CD4-positive, alpha-beta T cell (primary cell): ENCODE data around the gene RFFL. TPM values are rescaled to one million over a fixed set of nuclear protein-coding genes. Genes with fewer than 3 reads are reported as not detected.

Source experiments
- ATAC-seq: fragments of 200-7000 bp; cut with Tn5 transposase; one replicate; pipeline ENCODE4 v1.10.0; 2022; ENCODE audit warnings: mild to moderate bottlenecking; ENCODE audit not compliant: poor library complexity
- CTCF ChIA-PET: fragments of 350-600 bp; sonication (Branson Sonifier 250); formaldehyde crosslinking; loops from one replicate; lab custom pipeline; 2021; ENCODE audit warnings: antibody characterized with exemption, inconsistent platforms; lab: Charles Lee
- POLR2A ChIA-PET: fragments of 350-600 bp; sonication (Branson Sonifier 250); formaldehyde crosslinking; loops from one replicate; lab custom pipeline; 2021; ENCODE audit warnings: antibody characterized with exemption, inconsistent platforms; lab: Charles Lee
- DNase-seq, 14 experiments: peaks; one replicate each; pipeline ENCODE4 v3.0.0-alpha.2; 2013 to 2020; ENCODE audit warnings: mixed read lengths in 2 of 14
- H3K27ac ChIP-seq, 2 donors: one replicate each; pipeline versions ENCODE4 v1.5.1 to v1.7.0; 2013; ENCODE audit warnings: low read length in 2 of 2, low read depth in 1 of 2, mild to moderate bottlenecking in 1 of 2
- H3K27me3 ChIP-seq, 2 experiments: 1 replicate in 1 of 2; 2 replicates in 1 of 2; pipeline versions ENCODE4 v1.6.1 to v1.7.0; 2013; ENCODE audit warnings: low read length in 2 of 2, control low read depth in 1 of 2, mild to moderate bottlenecking in 1 of 2, moderate library complexity in 1 of 2; ENCODE audit not compliant: insufficient read depth in 2 of 2, control insufficient read depth in 1 of 2
- H3K36me3 ChIP-seq: one replicate; pipeline ENCODE4 v1.6.1; 2013; ENCODE audit warnings: low read length, control low read depth; ENCODE audit not compliant: insufficient read depth
- H3K4me1 ChIP-seq: one replicate; pipeline ENCODE4 v1.6.1; 2013; ENCODE audit warnings: low read length, control low read depth; ENCODE audit not compliant: insufficient read depth
- H3K4me3 ChIP-seq: one replicate; pipeline ENCODE4 v1.5.1; 2013; ENCODE audit warnings: mild to moderate bottlenecking, low read length, moderate library complexity
- H3K9me3 ChIP-seq, 2 experiments: 1 replicate in 1 of 2; 2 replicates in 1 of 2; pipeline versions ENCODE4 v1.6.1 to v1.7.0; 2013; ENCODE audit warnings: low read length in 2 of 2, mild to moderate bottlenecking in 2 of 2, control low read depth in 1 of 2, moderate library complexity in 1 of 2; ENCODE audit not compliant: control insufficient read depth in 1 of 2, insufficient read depth in 1 of 2
- H3K27ac Mint-ChIP-seq: one replicate; pipeline ENCODE4 v1.8.0; 2020; ENCODE audit warnings: mixed read lengths
- H3K27me3 Mint-ChIP-seq: one replicate; pipeline ENCODE4 v1.8.0; 2021; ENCODE audit warnings: mixed read lengths
- H3K36me3 Mint-ChIP-seq: one replicate; pipeline ENCODE4 v1.8.0; 2021; ENCODE audit warnings: low read depth, mixed read lengths
- H3K4me1 Mint-ChIP-seq: one replicate; pipeline ENCODE4 v1.8.0; 2021; ENCODE audit warnings: low read depth, mixed read lengths
- H3K4me3 Mint-ChIP-seq: one replicate; pipeline ENCODE4 v1.8.0; 2020; ENCODE audit warnings: mild to moderate bottlenecking, mixed read lengths
- H3K9me3 Mint-ChIP-seq: one replicate; pipeline ENCODE4 v1.8.0; 2020; ENCODE audit warnings: mixed read lengths
- intact Hi-C, 2 experiments: fragments of 100-400 bp; cut with DNase I in 1 of 2; cut with micrococcal nuclease in 1 of 2; formaldehyde crosslinking; loops; one replicate each; pipeline versions ENCODE4 v1.15.1 to v1.9.0; 2023 to 2025; cut with DNase I, micrococcal nuclease
- total RNA-seq, 174 experiments: library from RNA in 2 of 174; stranded (reverse) in 2 of 174; gene quantifications; one replicate each; pipeline ENCODE4 v1.2.3 and lab custom pipeline; 2021 to 2026
- TF ChIP-seq, protein P1 (sequence below): fragments of 200-600 bp; IDR thresholded peaks from one replicate; pipeline ENCODE4 v1.8.0; 2022; ENCODE audit warnings: antibody characterized with exemption, mild to moderate bottlenecking

Gene RFFL
- total RNA-seq, 2 experiments from 2014 or later = 57.8 to 66.1 TPM

GRCh38 chr17:35057332-35057915, 6.1 kb downstream of the RFFL start:
- Mint-ChIP-seq H3K27me3 (no peaks in the 10 kb centered on the region), H3K4me1 (peaks cover 75% of the 10 kb centered on the region), H3K36me3 (peaks cover 48% of the 10 kb centered on the region), H3K9me3 (no peaks in the 10 kb centered on the region), H3K27ac (peak overlapping the region; percentile 85), H3K4me3 (peak overlapping the region; percentile 12)
- ChIA-PET POLR2A (interaction anchor here (1.4 kb wide), 1 partner anchor 35 kb away, joined by 4 read pairs; no protein-coding TSS in a partner anchor), CTCF (interaction anchor here (2.9 kb wide), 1 partner anchor 32 kb away, joined by 11 read pairs; no protein-coding TSS in a partner anchor)
- peaks cover 4% of the 10 kb centered on the region for H3K36me3 ChIP-seq
- no peak for ATAC-seq
- H3K4me3 ChIP-seq = no peak overlapping the region
- H3K27ac ChIP-seq = peak overlapping the region in 1 of 2 donors; percentile 22
- TF ChIP-seq, protein P1, sequence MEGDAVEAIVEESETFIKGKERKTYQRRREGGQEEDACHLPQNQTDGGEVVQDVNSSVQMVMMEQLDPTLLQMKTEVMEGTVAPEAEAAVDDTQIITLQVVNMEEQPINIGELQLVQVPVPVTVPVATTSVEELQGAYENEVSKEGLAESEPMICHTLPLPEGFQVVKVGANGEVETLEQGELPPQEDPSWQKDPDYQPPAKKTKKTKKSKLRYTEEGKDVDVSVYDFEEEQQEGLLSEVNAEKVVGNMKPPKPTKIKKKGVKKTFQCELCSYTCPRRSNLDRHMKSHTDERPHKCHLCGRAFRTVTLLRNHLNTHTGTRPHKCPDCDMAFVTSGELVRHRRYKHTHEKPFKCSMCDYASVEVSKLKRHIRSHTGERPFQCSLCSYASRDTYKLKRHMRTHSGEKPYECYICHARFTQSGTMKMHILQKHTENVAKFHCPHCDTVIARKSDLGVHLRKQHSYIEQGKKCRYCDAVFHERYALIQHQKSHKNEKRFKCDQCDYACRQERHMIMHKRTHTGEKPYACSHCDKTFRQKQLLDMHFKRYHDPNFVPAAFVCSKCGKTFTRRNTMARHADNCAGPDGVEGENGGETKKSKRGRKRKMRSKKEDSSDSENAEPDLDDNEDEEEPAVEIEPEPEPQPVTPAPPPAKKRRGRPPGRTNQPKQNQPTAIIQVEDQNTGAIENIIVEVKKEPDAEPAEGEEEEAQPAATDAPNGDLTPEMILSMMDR = no peak
- H3K27me3 ChIP-seq = no peaks in the 10 kb centered on the region
- no peaks in the 10 kb centered on the region for H3K9me3 ChIP-seq
- intact Hi-C loops = no loop called here
- H3K4me1 ChIP-seq = peaks cover 60% of the 10 kb centered on the region
- DNase-seq = no peak

- Mint-ChIP-seq H3K4me1 (peaks cover 82% of the 10 kb centered on the region), H3K27me3 (no peaks in the 10 kb centered on the region), H3K4me3 (peak overlapping the region; percentile 57), H3K27ac (peak overlapping the region; percentile 85), H3K9me3 (no peaks in the 10 kb centered on the region), H3K36me3 (peaks cover 42% of the 10 kb centered on the region)
- no peaks in the 10 kb centered on the region for H3K27me3 ChIP-seq
- TF ChIP-seq, protein P1 = no peak
- intact Hi-C loops = no loop called here
- peaks cover 57% of the 10 kb centered on the region for H3K4me1 ChIP-seq
- ChIA-PET CTCF (interaction anchor here (0.8 kb wide), 1 partner anchor 8 kb away, joined by 3 read pairs; no protein-coding TSS in a partner anchor), POLR2A (no interaction called here)
- peak in 1 of 14 experiments; percentile 37 for DNase-seq
- H3K9me3 ChIP-seq = no peaks in the 10 kb centered on the region
- no peak overlapping the region for H3K4me3 ChIP-seq
- ATAC-seq = no peak
- no peaks in the 10 kb centered on the region for H3K36me3 ChIP-seq
- H3K27ac ChIP-seq = no peak overlapping the region
Observed at GRCh38 chr17:35056013-35056412, 7.5 kb downstream of the RFFL start.

DNA sequence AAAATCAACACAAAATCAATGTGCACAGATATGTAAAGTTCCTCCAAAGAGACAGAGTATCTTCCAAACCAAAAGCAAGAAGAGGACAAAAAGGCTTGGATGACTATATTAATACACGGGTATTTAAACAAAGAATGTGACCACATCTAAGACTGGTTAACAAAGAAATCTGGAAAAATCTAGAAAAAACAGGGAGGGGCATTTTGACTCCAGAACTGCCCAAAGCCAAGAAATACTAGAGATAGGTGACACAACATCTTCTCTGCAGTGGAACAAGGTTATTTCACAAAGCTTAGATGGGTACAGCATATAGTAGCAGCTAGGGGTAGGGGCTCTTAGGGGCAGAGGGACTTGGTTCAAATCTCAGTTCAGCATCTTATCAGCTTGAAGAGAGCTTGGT, 10.3 kb downstream of the RFFL start:
- Mint-ChIP-seq H3K27me3 (no peaks in the 10 kb centered on the region), H3K9me3 (no peaks in the 10 kb centered on the region), H3K4me1 (peaks cover 80% of the 10 kb centered on the region), H3K27ac (peak overlapping the region; percentile 92), H3K36me3 (peaks cover 20% of the 10 kb centered on the region), H3K4me3 (peak overlapping the region; percentile 69)
- intact Hi-C loops = loop anchor here in 1 of 2 experiments (5.0 kb wide), 1 partner anchor 34 kb away; no protein-coding TSS in a partner anchor
- peaks cover 82% of the 10 kb centered on the region for H3K4me1 ChIP-seq
- POLR2A ChIA-PET = interaction anchor here (0.8 to 7.5 kb wide), 7 partner anchors 8 to 92 kb away, joined by 3 to 77 read pairs (median 4); partner anchors contain the start of genes CCT6B, RFFL and ZNF830
- no peak overlapping the region for H3K4me3 ChIP-seq
- CTCF ChIA-PET = interaction anchor here (0.8 to 2.8 kb wide), 5 partner anchors 10 to 37 kb away, joined by 3 to 14 read pairs (median 5); partner anchors contain the start of gene RFFL
- H3K36me3 ChIP-seq = no peaks in the 10 kb centered on the region
- TF ChIP-seq, protein P1 = no peak
- DNase-seq = no peak
- no peaks in the 10 kb centered on the region for H3K27me3 ChIP-seq
- peak overlapping the region; percentile 78 to 85 for H3K27ac ChIP-seq
- no peaks in the 10 kb centered on the region for H3K9me3 ChIP-seq
- no peak for ATAC-seq
